A673 (cell line): ENCODE results near the gene KCND3. TPM values are rescaled to one million over a fixed set of nuclear protein-coding genes. Genes with fewer than 3 reads are reported as not detected.
A peak's percentile ranks its signal among the peaks of the same experiment; 100 is the strongest.

Experiments
- BruUV-seq: library from RNA; stranded (reverse); fragments of 400-500 nt; replicated peaks from 2 replicates; lab custom pipeline; 2021; lab: Mats Ljungman, UMichigan
- CTCF ChIA-PET: fragments of 300-600 bp; sonication (Branson Sonifier 250); formaldehyde crosslinking; loops from one replicate; lab custom pipeline; 2022; ENCODE audit warnings: antibody characterized with exemption; lab: Charles Lee
- POLR2A ChIA-PET: fragments of 300-600 bp; sonication (Branson Sonifier 250); formaldehyde crosslinking; loops from one replicate; lab custom pipeline; 2022; ENCODE audit warnings: antibody characterized with exemption; ENCODE audit not compliant: low non-redundant PET; lab: Charles Lee
- DNase-seq: peaks from one replicate; pipeline ENCODE4 v3.0.0-alpha.2; 2015; ENCODE audit warnings: low spot score
- H3K27ac ChIP-seq: fragments of 200-600 bp; sonication (generic); 2 replicates; pipeline ENCODE4 v1.5.1; 2016; ENCODE audit warnings: mixed run types, low read depth, mild to moderate bottlenecking, mixed read lengths, antibody characterized with exemption, low read length; ENCODE audit not compliant: poor library complexity, severe bottlenecking
- H3K27me3 ChIP-seq: fragments of 200-600 bp; sonication (generic); replicated peaks from 2 replicates; pipeline ENCODE4 v1.6.1; 2017; ENCODE audit warnings: mixed run types, low read depth, mild to moderate bottlenecking, mixed read lengths, antibody characterized with exemption, low read length; ENCODE audit not compliant: insufficient read depth, poor library complexity
- H3K36me3 ChIP-seq: fragments of 200-600 bp; sonication (generic); 2 replicates; pipeline ENCODE4 v1.6.1; 2016; ENCODE audit warnings: mixed run types, mild to moderate bottlenecking, mixed read lengths, antibody characterized with exemption, low read length; ENCODE audit not compliant: insufficient read depth, poor library complexity, severe bottlenecking
- H3K4me1 ChIP-seq: fragments of 200-600 bp; sonication (generic); 2 replicates; pipeline ENCODE4 v1.6.1; 2017; ENCODE audit warnings: mixed run types, mild to moderate bottlenecking, mixed read lengths, antibody characterized with exemption, low read length; ENCODE audit not compliant: insufficient read depth, poor library complexity, severe bottlenecking
- H3K4me3 ChIP-seq: fragments of 200-600 bp; sonication (generic); 2 replicates; pipeline ENCODE4 v1.5.1; 2016; ENCODE audit warnings: low read depth, mixed run types, mild to moderate bottlenecking, mixed read lengths, low read length; ENCODE audit not compliant: poor library complexity, severe bottlenecking
- H3K9me3 ChIP-seq: fragments of 200-600 bp; sonication (generic); 2 replicates; pipeline ENCODE4 v1.6.1; 2016; ENCODE audit warnings: mixed run types, low read depth, mild to moderate bottlenecking, mixed read lengths, antibody characterized with exemption, low read length; ENCODE audit not compliant: poor library complexity, severe bottlenecking
- CTCF ChIP-seq: fragments of 300-800, 200-600 bp; sonication (generic); conservative IDR thresholded peaks from 2 replicates; pipeline ENCODE4 v1.5.1; 2017; ENCODE audit warnings: low read depth, mild to moderate bottlenecking, antibody characterized with exemption, low read length, moderate library complexity, mixed read lengths
- EZH2 ChIP-seq: fragments of 200-600 bp; sonication (generic); IDR thresholded peaks from 2 replicates; pipeline ENCODE4 v1.6.1; 2017; ENCODE audit warnings: borderline replicate concordance, low read depth, mild to moderate bottlenecking, mixed read lengths, antibody characterized with exemption, low read length; ENCODE audit not compliant: poor library complexity, severe bottlenecking
- intact Hi-C: fragments of 100-400 bp; cut with micrococcal nuclease; formaldehyde crosslinking; loops from one replicate; pipeline ENCODE4 v1.10.0; 2022; ENCODE audit not compliant: unreplicated experiment
- total RNA-seq: library from RNA; stranded (reverse); gene quantifications from 2 replicates; pipeline ENCODE4 v1.2.3, GENCODE V29; 2021

The KCND3 gene
- total RNA-seq, 1 experiment from 2014 or later, result not detected

DNA sequence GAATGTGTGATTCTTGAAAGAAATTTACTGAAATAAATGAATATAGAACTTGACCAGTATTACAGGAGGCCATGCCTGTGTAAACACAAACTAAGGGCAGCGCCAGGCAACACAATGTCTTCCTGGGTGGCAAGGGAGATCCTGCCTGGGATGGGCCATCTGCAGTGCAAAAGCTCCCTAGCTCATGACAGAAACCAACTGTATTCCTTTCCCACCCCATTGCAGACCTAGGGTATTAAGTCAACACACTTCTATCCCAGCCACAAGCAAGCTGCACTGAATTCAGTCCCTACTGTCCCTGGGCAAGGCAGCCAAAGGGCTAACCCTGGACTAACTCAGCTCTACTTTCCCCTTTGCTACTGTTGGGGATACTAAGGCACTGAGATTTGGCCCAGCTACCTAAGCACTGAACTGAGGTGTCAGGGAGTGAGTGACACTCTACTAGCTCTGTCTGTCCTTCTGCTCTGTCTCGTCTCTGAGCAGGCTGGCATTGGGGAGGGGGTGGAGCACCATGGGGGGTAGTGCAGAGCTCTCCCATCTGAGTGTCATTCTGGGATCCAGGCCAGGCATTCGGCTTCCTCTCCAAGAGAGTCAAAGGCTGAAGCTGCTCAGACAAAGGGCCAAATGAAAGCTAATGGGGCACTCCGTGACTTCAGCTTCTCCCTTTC lies 252.8 kb downstream of the KCND3 start:
- Histone ChIP-seq H3K4me3 (no peak overlapping the region), H3K27me3 (peaks cover 7% of the 10 kb centered on the region), H3K9me3 (no peaks in the 10 kb centered on the region), H3K4me1 (peaks cover 46% of the 10 kb centered on the region), H3K36me3 (no peaks in the 10 kb centered on the region), H3K27ac (peak overlapping the region; percentile 54)
- TF ChIP-seq CTCF (no peak), EZH2 (no peak)
- DNase-seq, result peak; percentile 68
- intact Hi-C loops, result no loop called here
- POLR2A ChIA-PET, result interaction anchor here (0.7 kb wide), 1 partner anchor 1712 kb away, joined by 3 read pairs; no protein-coding TSS in a partner anchor
- CTCF ChIA-PET, result interaction anchor here (0.8 to 0.9 kb wide), 2 partner anchors 10 to 22 kb away, joined by 5 to 7 read pairs; no protein-coding TSS in a partner anchor
- BruUV-seq, result no TSS peak

GRCh38 chr1:111735858-111736544 lies 253.5 kb downstream of the KCND3 start:
- Histone ChIP-seq H3K27me3 (peaks cover 2% of the 10 kb centered on the region), H3K4me1 (peaks cover 46% of the 10 kb centered on the region), H3K27ac (peak overlapping the region; percentile 54), H3K36me3 (no peaks in the 10 kb centered on the region), H3K9me3 (no peaks in the 10 kb centered on the region), H3K4me3 (no peak overlapping the region)
- ChIA-PET POLR2A (no interaction called here), CTCF (interaction anchor here (0.8 to 0.9 kb wide), 2 partner anchors 11 to 21 kb away, joined by 5 to 7 read pairs; no protein-coding TSS in a partner anchor)
- BruUV-seq, result no TSS peak
- TF ChIP-seq CTCF (no peak), EZH2 (no peak)
- intact Hi-C loops, result no loop called here
- DNase-seq, result peak; percentile 28

GRCh38 chr1:111735321-111735720 lies 254.1 kb downstream of the KCND3 start:
- intact Hi-C loops, result no loop called here
- CTCF ChIA-PET, result no interaction called here

More at GRCh38 chr1:111735321-111735720, 254.1 kb downstream of the KCND3 start:
- Histone ChIP-seq H3K9me3 (no peaks in the 10 kb centered on the region), H3K4me3 (no peak overlapping the region), H3K36me3 (no peaks in the 10 kb centered on the region), H3K27me3 (no peaks in the 10 kb centered on the region), H3K27ac (peak overlapping the region; percentile 15), H3K4me1 (peaks cover 46% of the 10 kb centered on the region)
- POLR2A ChIA-PET, result no interaction called here
- BruUV-seq, result no TSS peak
- TF ChIP-seq CTCF (no peak), EZH2 (no peak)
- DNase-seq, result no peak
